SK-N-SH treated with all-trans-retinoic acid at 6 μM for 48 hours (cell line): ENCODE results near the gene SMTN.

ENCODE experiments used
- ATAC-seq: fragments of 200-7000 bp; cut with Tn5 transposase; 3 replicates; pipeline ENCODE4 v1.9.1; 2020; ENCODE audit warnings: mild to moderate bottlenecking, moderate library complexity
- ARNTL ChIP-seq: fragments of 450-650 bp; formaldehyde crosslinking; IDR thresholded peaks from 2 replicates; pipeline ENCODE4 v1.5.0; 2020; ENCODE audit warnings: low read depth, mild to moderate bottlenecking, moderate library complexity, borderline replicate concordance
- BACH2 ChIP-seq: fragments of 250-450 bp; sonication (Bioruptor Pico); IDR thresholded peaks from 2 replicates; pipeline ENCODE4 v1.9.0; 2021; ENCODE audit warnings: mild to moderate bottlenecking, borderline replicate concordance
- CSDC2 ChIP-seq: fragments of 250-450 bp; sonication (Bioruptor Pico); IDR thresholded peaks from 2 replicates; pipeline ENCODE4 v1.5.0; 2020; ENCODE audit warnings: mild to moderate bottlenecking, moderate library complexity
- ESRRG ChIP-seq: fragments of 250-450 bp; sonication (Bioruptor Pico); IDR thresholded peaks from 2 replicates; pipeline ENCODE4 v1.6.1; 2021; ENCODE audit warnings: mild to moderate bottlenecking
- GLIS3 ChIP-seq: fragments of 250-450 bp; sonication (Bioruptor Pico); IDR thresholded peaks from 2 replicates; pipeline ENCODE4 v1.5.0; 2020; ENCODE audit warnings: mild to moderate bottlenecking, moderate library complexity
- ISL1 ChIP-seq: fragments of 250-450 bp; sonication (Bioruptor Pico); IDR thresholded peaks from 2 replicates; pipeline ENCODE4 v2.1.2; 2022; ENCODE audit warnings: mild to moderate bottlenecking, moderate library complexity
- OSR1 ChIP-seq: fragments of 250-450 bp; sonication (Bioruptor Pico); IDR thresholded peaks from 2 replicates; pipeline ENCODE4 v1.8.0; 2022; ENCODE audit warnings: moderate library complexity, mild to moderate bottlenecking, inconsistent platforms
- PATZ1 ChIP-seq: fragments of 250-450 bp; sonication (Bioruptor Pico); IDR thresholded peaks from 2 replicates; pipeline ENCODE4 v1.8.0; 2020; ENCODE audit warnings: mild to moderate bottlenecking, moderate library complexity, borderline replicate concordance
- PPARA ChIP-seq: fragments of 250-450 bp; sonication (Bioruptor Pico); IDR thresholded peaks from 2 replicates; pipeline ENCODE4 v1.5.0; 2020; ENCODE audit warnings: mild to moderate bottlenecking, borderline replicate concordance
- SNAI2 ChIP-seq: fragments of 250-450 bp; sonication (Bioruptor Pico); IDR thresholded peaks from 2 replicates; pipeline ENCODE4 v1.5.0; 2020; ENCODE audit warnings: mild to moderate bottlenecking, moderate library complexity
- TCF4 ChIP-seq: fragments of 250-450 bp; sonication (Bioruptor Pico); IDR thresholded peaks from 2 replicates; pipeline ENCODE4 v1.8.0; 2021; ENCODE audit warnings: mild to moderate bottlenecking, moderate library complexity, borderline replicate concordance
- TOX ChIP-seq: fragments of 250-450 bp; sonication (Bioruptor Pico); IDR thresholded peaks from 2 replicates; pipeline ENCODE4 v1.8.0; 2021; ENCODE audit warnings: mild to moderate bottlenecking, moderate library complexity, borderline replicate concordance
- TSHZ2 ChIP-seq: fragments of 250-450 bp; sonication (Bioruptor Pico); IDR thresholded peaks from 2 replicates; pipeline ENCODE4 v1.5.0; 2020; ENCODE audit warnings: mild to moderate bottlenecking, moderate library complexity
- ZC3H10 ChIP-seq: fragments of 250-450 bp; sonication (Bioruptor Pico); IDR thresholded peaks from 2 replicates; pipeline ENCODE4 v1.5.1; 2021; ENCODE audit warnings: mild to moderate bottlenecking, moderate library complexity
- ZFP3 ChIP-seq: fragments of 250-450 bp; sonication (Bioruptor Pico); IDR thresholded peaks from 2 replicates; pipeline ENCODE4 v1.5.0; 2020; ENCODE audit warnings: mild to moderate bottlenecking, moderate library complexity
- ZFP30 ChIP-seq: fragments of 450-650 bp; formaldehyde crosslinking; IDR thresholded peaks from 2 replicates; pipeline ENCODE4 v1.5.0; 2022; ENCODE audit warnings: mild to moderate bottlenecking, moderate library complexity
- ZNF565 ChIP-seq: fragments of 450-650 bp; formaldehyde crosslinking; conservative IDR thresholded peaks from 2 replicates; pipeline ENCODE4 v1.5.0; 2020; ENCODE audit warnings: low read depth, mild to moderate bottlenecking, moderate library complexity
- ZNF70 ChIP-seq: fragments of 450-650 bp; formaldehyde crosslinking; IDR thresholded peaks from 2 replicates; pipeline ENCODE4 v1.5.0; 2020; ENCODE audit warnings: mild to moderate bottlenecking, moderate library complexity
- ZNF8 ChIP-seq: fragments of 450-650 bp; formaldehyde crosslinking; IDR thresholded peaks from 2 replicates; pipeline ENCODE4 v1.5.0; 2020; ENCODE audit warnings: mild to moderate bottlenecking, moderate library complexity
- TF ChIP-seq, protein P1 (sequence below): fragments of 250-450 bp; sonication (Bioruptor Pico); IDR thresholded peaks from 2 replicates; pipeline ENCODE4 v1.5.1; 2020; ENCODE audit warnings: low read depth, mild to moderate bottlenecking, moderate library complexity
- TF ChIP-seq, protein P2 (sequence below): fragments of 250-450 bp; sonication (Bioruptor Pico); IDR thresholded peaks from 2 replicates; pipeline ENCODE4 v1.8.0; 2021; ENCODE audit warnings: low read depth, mild to moderate bottlenecking, moderate library complexity, borderline replicate concordance

Gene SMTN

GRCh38 chr22:31120230-31120629, 39.1 kb downstream of the SMTN start (continued):
- no peak for TF ChIP-seq CSDC2 (CRISPR knock-in tag)
- no peak for TF ChIP-seq ZFP30 (CRISPR knock-in tag)

DNA sequence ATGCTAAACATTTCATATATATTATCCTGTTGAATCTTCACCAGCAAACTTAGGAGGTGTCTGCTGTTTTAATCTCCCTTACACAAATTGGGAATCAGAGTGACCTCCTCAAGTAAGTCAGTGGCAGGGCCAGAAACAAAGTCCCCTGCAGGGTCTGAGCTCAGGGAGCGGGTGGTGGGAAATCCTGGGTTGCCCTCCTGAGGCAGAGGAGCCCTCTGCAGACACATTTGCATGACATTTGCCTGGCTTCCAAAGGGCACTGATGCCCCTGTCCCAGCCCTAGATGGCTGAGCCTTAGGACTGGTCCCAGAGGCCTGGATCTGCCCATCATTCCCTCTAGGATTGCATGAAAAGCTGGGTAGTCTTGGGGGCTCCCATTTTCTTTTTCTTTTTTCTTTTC, 39.5 kb downstream of the SMTN start:
- ATAC-seq: no peak
- TF ChIP-seq OSR1 (CRISPR knock-in tag): no peak
- TF ChIP-seq ZNF8: no peak
- TF ChIP-seq ISL1 (CRISPR knock-in tag): no peak
- TF ChIP-seq ZNF565 (CRISPR knock-in tag): no peak
- no peak for TF ChIP-seq PPARA (CRISPR knock-in tag)
- TF ChIP-seq ESRRG: no peak
- TF ChIP-seq TCF4: no peak
- no peak for TF ChIP-seq ARNTL (CRISPR knock-in tag)
- TF ChIP-seq TOX (CRISPR knock-in tag): no peak
- TF ChIP-seq, protein P1, sequence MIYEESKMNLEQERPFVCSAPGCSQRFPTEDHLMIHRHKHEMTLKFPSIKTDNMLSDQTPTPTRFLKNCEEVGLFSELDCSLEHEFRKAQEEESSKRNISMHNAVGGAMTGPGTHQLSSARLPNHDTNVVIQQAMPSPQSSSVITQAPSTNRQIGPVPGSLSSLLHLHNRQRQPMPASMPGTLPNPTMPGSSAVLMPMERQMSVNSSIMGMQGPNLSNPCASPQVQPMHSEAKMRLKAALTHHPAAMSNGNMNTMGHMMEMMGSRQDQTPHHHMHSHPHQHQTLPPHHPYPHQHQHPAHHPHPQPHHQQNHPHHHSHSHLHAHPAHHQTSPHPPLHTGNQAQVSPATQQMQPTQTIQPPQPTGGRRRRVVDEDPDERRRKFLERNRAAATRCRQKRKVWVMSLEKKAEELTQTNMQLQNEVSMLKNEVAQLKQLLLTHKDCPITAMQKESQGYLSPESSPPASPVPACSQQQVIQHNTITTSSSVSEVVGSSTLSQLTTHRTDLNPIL (CRISPR knock-in tag): no peak
- TF ChIP-seq PATZ1 (CRISPR knock-in tag): no peak
- no peak for TF ChIP-seq ZC3H10 (CRISPR knock-in tag)
- TF ChIP-seq, all 23 proteins: peak for 0

GRCh38 chr22:31121403-31121802, 40.3 kb downstream of the SMTN start:
- no peak for ATAC-seq
- TF ChIP-seq CSDC2 (CRISPR knock-in tag) (no peak), ZNF70 (CRISPR knock-in tag) (no peak), ARNTL (CRISPR knock-in tag) (no peak), SNAI2 (CRISPR knock-in tag) (no peak), ISL1 (CRISPR knock-in tag) (no peak), OSR1 (CRISPR knock-in tag) (no peak), ESRRG (no peak), PATZ1 (CRISPR knock-in tag) (no peak), BACH2 (no peak), ZFP30 (CRISPR knock-in tag) (no peak), TSHZ2 (CRISPR knock-in tag) (no peak), TOX (CRISPR knock-in tag) (no peak), GLIS3 (no peak), PPARA (CRISPR knock-in tag) (no peak), ZNF565 (CRISPR knock-in tag) (no peak), ZFP3 (no peak)
- TF ChIP-seq, protein P2, sequence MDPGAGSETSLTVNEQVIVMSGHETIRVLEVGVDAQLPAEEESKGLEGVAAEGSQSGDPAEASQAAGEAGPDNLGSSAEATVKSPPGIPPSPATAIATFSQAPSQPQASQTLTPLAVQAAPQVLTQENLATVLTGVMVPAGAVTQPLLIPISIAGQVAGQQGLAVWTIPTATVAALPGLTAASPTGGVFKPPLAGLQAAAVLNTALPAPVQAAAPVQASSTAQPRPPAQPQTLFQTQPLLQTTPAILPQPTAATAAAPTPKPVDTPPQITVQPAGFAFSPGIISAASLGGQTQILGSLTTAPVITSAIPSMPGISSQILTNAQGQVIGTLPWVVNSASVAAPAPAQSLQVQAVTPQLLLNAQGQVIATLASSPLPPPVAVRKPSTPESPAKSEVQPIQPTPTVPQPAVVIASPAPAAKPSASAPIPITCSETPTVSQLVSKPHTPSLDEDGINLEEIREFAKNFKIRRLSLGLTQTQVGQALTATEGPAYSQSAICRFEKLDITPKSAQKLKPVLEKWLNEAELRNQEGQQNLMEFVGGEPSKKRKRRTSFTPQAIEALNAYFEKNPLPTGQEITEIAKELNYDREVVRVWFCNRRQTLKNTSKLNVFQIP (CRISPR knock-in tag): no peak
- TF ChIP-seq, protein P1 (CRISPR knock-in tag): no peak
